BE2C (cell line): ENCODE measurements around the gene UBQLN3.

ENCODE experiments used
- DNase-seq: peaks from one replicate; pipeline ENCODE4 v3.0.0-alpha.2; 2020
- H3K27me3 ChIP-seq: fragments of 250-450 bp; sonication (Bioruptor Pico); 2 replicates; pipeline ENCODE4 v1.5.1; 2020; ENCODE audit warnings: mild to moderate bottlenecking
- H3K36me3 ChIP-seq: fragments of 250-450 bp; sonication (Bioruptor Pico); 2 replicates; pipeline ENCODE4 v1.5.1; 2020; ENCODE audit warnings: mild to moderate bottlenecking
- H3K4me1 ChIP-seq: fragments of 250-450 bp; sonication (Bioruptor Pico); 2 replicates; pipeline ENCODE4 v1.5.1; 2020
- H3K4me3 ChIP-seq: 2 replicates; pipeline ENCODE4 v1.5.1; 2011; ENCODE audit warnings: low read depth, low read length
- H3K9me3 ChIP-seq: fragments of 250-450 bp; sonication (Bioruptor Pico); 2 replicates; pipeline ENCODE4 v1.5.1; 2020
- CTCF ChIP-seq: IDR thresholded peaks from 2 replicates; pipeline ENCODE4 v1.5.1; 2012; ENCODE audit warnings: mild to moderate bottlenecking, low read depth, low read length

The UBQLN3 gene

GRCh38 chr11:5528495-5528894 lies 18.7 kb upstream of the UBQLN3 start:
- no peak for DNase-seq
- Histone ChIP-seq H3K36me3 (no peaks in the 10 kb centered on the region), H3K27me3 (no peaks in the 10 kb centered on the region), H3K4me1 (no peaks in the 10 kb centered on the region), H3K4me3 (no peak overlapping the region), H3K9me3 (no peaks in the 10 kb centered on the region)
- no peak for TF ChIP-seq CTCF

- Histone ChIP-seq H3K9me3 (no peaks in the 10 kb centered on the region), H3K36me3 (no peaks in the 10 kb centered on the region), H3K4me1 (no peaks in the 10 kb centered on the region), H3K27me3 (no peaks in the 10 kb centered on the region), H3K4me3 (no peak overlapping the region)
- DNase-seq, result no peak
- TF ChIP-seq CTCF, result no peak
These were observed 18.0 kb upstream of the UBQLN3 start for GRCh38 chr11:5527716-5528115.

- DNase-seq, result no peak
- H3K4me1 ChIP-seq, result no peaks in the 10 kb centered on the region
- no peak for TF ChIP-seq CTCF
- no peak overlapping the region for H3K4me3 ChIP-seq
- no peaks in the 10 kb centered on the region for H3K9me3 ChIP-seq
- no peaks in the 10 kb centered on the region for H3K27me3 ChIP-seq
- H3K36me3 ChIP-seq, result no peaks in the 10 kb centered on the region
These were observed 15.0 kb upstream of the UBQLN3 start for GRCh38 chr11:5524756-5525155.

GRCh38 chr11:5522308-5522707 lies 12.6 kb upstream of the UBQLN3 start:
- H3K9me3 ChIP-seq, result no peaks in the 10 kb centered on the region
- DNase-seq, result no peak
- TF ChIP-seq CTCF, result no peak
- H3K36me3 ChIP-seq, result no peaks in the 10 kb centered on the region
- H3K4me1 ChIP-seq, result no peaks in the 10 kb centered on the region
- no peaks in the 10 kb centered on the region for H3K27me3 ChIP-seq
- no peak overlapping the region for H3K4me3 ChIP-seq

- no peak overlapping the region for H3K4me3 ChIP-seq
- no peaks in the 10 kb centered on the region for H3K4me1 ChIP-seq
- H3K9me3 ChIP-seq, result no peaks in the 10 kb centered on the region
- no peaks in the 10 kb centered on the region for H3K27me3 ChIP-seq
- no peak for DNase-seq
- no peaks in the 10 kb centered on the region for H3K36me3 ChIP-seq
- no peak for TF ChIP-seq CTCF
These were observed 11.8 kb upstream of the UBQLN3 start for GRCh38 chr11:5521540-5521939.

GRCh38 chr11:5516599-5516998 lies 6.8 kb upstream of the UBQLN3 start, which contains the start of gene UBQLNL:
Gene UBQLNL (minus strand): TSS chr11:5516699. CDS start chr11:5516441, 258 bp downstream.
- Histone ChIP-seq H3K4me1 (no peaks in the 10 kb centered on the region), H3K9me3 (no peaks in the 10 kb centered on the region), H3K4me3 (no peak within 1 kb of the TSS), H3K27me3 (no peaks in the 10 kb centered on the region), H3K36me3 (no peaks in the 10 kb centered on the region)
- no peak for DNase-seq
- no peak for TF ChIP-seq CTCF
